HUES64 (cell line): ENCODE data around the gene NR3C2.

Source experiments
- H3K27ac ChIP-seq: 2 replicates; pipeline ENCODE4 v1.7.0; 2013; ENCODE audit warnings: low read depth, low read length, inconsistent platforms
- H3K27me3 ChIP-seq: 2 replicates; pipeline ENCODE4 v1.6.1; 2013; ENCODE audit warnings: mild to moderate bottlenecking, low read length; ENCODE audit not compliant: insufficient read depth
- H3K36me3 ChIP-seq: 2 replicates; pipeline ENCODE4 v1.6.1; 2013; ENCODE audit warnings: mild to moderate bottlenecking, low read length; ENCODE audit not compliant: insufficient read depth
- H3K4me1 ChIP-seq: 2 replicates; pipeline ENCODE4 v1.6.1; 2013; ENCODE audit warnings: mild to moderate bottlenecking, low read length, moderate library complexity; ENCODE audit not compliant: insufficient read depth
- H3K4me3 ChIP-seq: 2 replicates; pipeline ENCODE4 v1.5.1; 2013; ENCODE audit warnings: mild to moderate bottlenecking, low read length, moderate library complexity
- H3K9ac ChIP-seq: 2 replicates; pipeline ENCODE4 v1.6.1; 2013; ENCODE audit warnings: mild to moderate bottlenecking, low read depth, low read length
- H3K9me3 ChIP-seq: 2 replicates; pipeline ENCODE4 v1.6.1; 2013; ENCODE audit warnings: low read depth, low read length; ENCODE audit not compliant: insufficient read depth
- WGBS: fragments of 150-250, 120-280 bp; methylation state at CpG from one replicate; pipeline ENCODE4 v1.1.7; 2013; ENCODE audit warnings: missing lambda C conversion rate; 5-methylcytosine and 5-hydroxymethylcytosine counted together

NR3C2 gene

GRCh38 chr4:148216321-148216720 lies 225.9 kb downstream of the NR3C2 start:
- WGBS = 98% methylated on average over 3 of the region's 3 CpGs
- no peaks in the 10 kb centered on the region for H3K4me1 ChIP-seq
- H3K9ac ChIP-seq = no peak overlapping the region
- no peak overlapping the region for H3K27ac ChIP-seq
- H3K4me3 ChIP-seq = no peak overlapping the region
- H3K9me3 ChIP-seq = no peaks in the 10 kb centered on the region
- no peaks in the 10 kb centered on the region for H3K27me3 ChIP-seq
- H3K36me3 ChIP-seq = no peaks in the 10 kb centered on the region

DNA sequence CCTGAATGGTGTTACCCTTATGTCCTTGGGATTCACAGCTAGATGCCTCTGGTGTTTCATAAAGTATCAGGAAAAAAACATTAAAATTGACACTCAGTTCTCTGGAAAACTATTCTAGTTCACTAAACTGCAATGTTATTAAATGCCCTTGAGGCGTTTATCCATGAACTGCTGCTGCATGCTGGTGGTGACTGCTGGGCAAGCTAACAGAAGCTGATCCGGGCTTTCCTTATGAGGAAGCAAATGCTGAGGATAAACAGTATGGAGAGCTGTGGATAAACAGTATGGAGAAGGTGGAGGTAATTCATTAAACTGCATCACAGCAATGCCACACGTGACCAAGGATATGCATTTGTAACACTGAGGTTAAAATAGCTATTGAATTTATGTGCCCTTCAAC lies 227.0 kb downstream of the NR3C2 start:
- Histone ChIP-seq H3K9me3 (no peaks in the 10 kb centered on the region), H3K36me3 (no peaks in the 10 kb centered on the region), H3K4me1 (no peaks in the 10 kb centered on the region), H3K27ac (no peak overlapping the region), H3K9ac (no peak overlapping the region), H3K27me3 (no peaks in the 10 kb centered on the region), H3K4me3 (no peak overlapping the region)
- WGBS = 93% methylated on average over 3 of the region's 3 CpGs

- H3K27me3 ChIP-seq = no peaks in the 10 kb centered on the region
- no peaks in the 10 kb centered on the region for H3K4me1 ChIP-seq
- no peak overlapping the region for H3K9ac ChIP-seq
- H3K4me3 ChIP-seq = no peak overlapping the region
- H3K36me3 ChIP-seq = no peaks in the 10 kb centered on the region
- no peak overlapping the region for H3K27ac ChIP-seq
- 93% methylated on average over 11 of the region's 11 CpGs for WGBS
- H3K9me3 ChIP-seq = no peaks in the 10 kb centered on the region
Measured at GRCh38 chr4:148214529-148215166, 227.6 kb downstream of the NR3C2 start.

GRCh38 chr4:148211533-148211932 lies 230.7 kb downstream of the NR3C2 start:
- no peak overlapping the region for H3K27ac ChIP-seq
- 47% methylated on average over 2 of the region's 3 CpGs for WGBS
- no peaks in the 10 kb centered on the region for H3K4me1 ChIP-seq
- H3K27me3 ChIP-seq = no peaks in the 10 kb centered on the region
- no peaks in the 10 kb centered on the region for H3K9me3 ChIP-seq
- no peak overlapping the region for H3K9ac ChIP-seq
- no peaks in the 10 kb centered on the region for H3K36me3 ChIP-seq
- H3K4me3 ChIP-seq = no peak overlapping the region

DNA sequence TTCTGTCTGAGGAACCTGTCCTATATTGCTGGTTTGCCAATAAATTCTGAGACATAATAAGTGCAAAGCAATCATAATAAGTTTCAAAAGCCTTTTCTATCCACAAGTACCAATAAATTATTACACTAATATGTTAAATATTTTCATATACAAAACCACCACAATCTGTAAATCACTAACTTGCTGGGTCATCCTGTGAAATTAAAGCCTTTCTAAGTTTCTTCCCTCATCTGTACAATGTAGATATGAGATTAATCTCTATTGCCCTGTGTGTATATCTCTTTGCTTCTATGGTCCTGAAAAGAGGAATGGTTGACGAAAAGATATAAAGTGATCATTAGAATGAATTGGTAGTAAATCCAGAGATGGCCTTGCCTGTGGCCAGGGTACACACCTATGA lies 231.6 kb downstream of the NR3C2 start:
- no peak overlapping the region for H3K9ac ChIP-seq
- H3K4me3 ChIP-seq = no peak overlapping the region
- no peaks in the 10 kb centered on the region for H3K9me3 ChIP-seq
- WGBS = 96% methylated on average over 1 of the region's 1 CpG
- H3K36me3 ChIP-seq = no peaks in the 10 kb centered on the region
- H3K27me3 ChIP-seq = no peaks in the 10 kb centered on the region
- no peak overlapping the region for H3K27ac ChIP-seq
- no peaks in the 10 kb centered on the region for H3K4me1 ChIP-seq

- Histone ChIP-seq H3K27me3 (no peaks in the 10 kb centered on the region), H3K4me1 (peaks cover 17% of the 10 kb centered on the region), H3K4me3 (no peak overlapping the region), H3K9me3 (no peaks in the 10 kb centered on the region), H3K36me3 (no peaks in the 10 kb centered on the region), H3K9ac (no peak overlapping the region), H3K27ac (no peak overlapping the region)
- WGBS = 93% methylated on average over 3 of the region's 3 CpGs
Measured at GRCh38 chr4:148207068-148207467, 235.1 kb downstream of the NR3C2 start.

DNA sequence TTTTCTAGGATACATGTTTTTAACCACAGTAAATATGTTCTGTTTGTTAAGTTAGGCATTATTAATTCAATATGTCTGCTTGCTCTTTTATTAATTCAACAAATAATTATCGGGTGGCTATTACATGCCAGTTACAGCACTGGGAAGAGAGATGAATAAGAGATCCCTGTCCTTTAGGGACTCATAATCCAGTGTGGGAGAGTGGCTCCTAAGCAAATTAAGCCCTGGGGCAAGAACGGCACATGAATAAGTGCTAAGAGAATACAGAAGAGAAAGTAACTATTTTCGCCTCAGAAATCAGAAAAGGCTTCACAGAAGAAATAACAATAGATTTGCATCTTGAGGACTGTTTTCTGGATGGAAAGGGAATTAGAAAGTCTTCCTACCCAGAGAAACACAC lies 236.7 kb downstream of the NR3C2 start:
- Histone ChIP-seq H3K4me1 (peaks cover 18% of the 10 kb centered on the region), H3K36me3 (no peaks in the 10 kb centered on the region), H3K9ac (no peak overlapping the region), H3K4me3 (no peak overlapping the region), H3K27ac (no peak overlapping the region), H3K27me3 (no peaks in the 10 kb centered on the region), H3K9me3 (no peaks in the 10 kb centered on the region)
- WGBS = 95% methylated on average over 3 of the region's 3 CpGs

DNA sequence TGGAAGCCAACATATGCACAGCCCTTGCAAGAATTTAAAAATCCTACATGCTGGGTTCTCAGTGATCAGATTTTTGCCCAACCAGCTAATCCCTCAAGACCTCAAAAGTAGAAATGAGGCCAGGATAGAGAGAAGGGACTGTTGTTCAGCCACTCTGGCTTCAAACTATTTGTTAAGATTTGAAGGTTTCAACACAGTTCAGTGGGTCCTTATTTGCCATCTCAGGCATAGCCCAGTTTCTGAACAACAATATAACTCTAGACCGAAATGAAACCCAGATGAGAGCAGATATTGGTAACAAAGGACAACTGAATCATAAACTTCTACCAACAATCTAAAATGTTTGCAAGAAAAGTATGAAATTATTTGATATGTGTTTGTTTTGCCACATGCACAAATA lies 237.3 kb downstream of the NR3C2 start:
- no peak overlapping the region for H3K27ac ChIP-seq
- no peaks in the 10 kb centered on the region for H3K9me3 ChIP-seq
- 75% methylated on average over 1 of the region's 1 CpG for WGBS
- H3K27me3 ChIP-seq = no peaks in the 10 kb centered on the region
- no peak overlapping the region for H3K9ac ChIP-seq
- no peaks in the 10 kb centered on the region for H3K36me3 ChIP-seq
- H3K4me3 ChIP-seq = no peak overlapping the region
- H3K4me1 ChIP-seq = peaks cover 18% of the 10 kb centered on the region

- Histone ChIP-seq H3K27ac (no peak overlapping the region), H3K4me1 (peaks cover 18% of the 10 kb centered on the region), H3K9me3 (no peaks in the 10 kb centered on the region), H3K4me3 (no peak overlapping the region), H3K36me3 (no peaks in the 10 kb centered on the region), H3K9ac (no peak overlapping the region), H3K27me3 (no peaks in the 10 kb centered on the region)
- 96% methylated on average over 3 of the region's 3 CpGs for WGBS
Measured at GRCh38 chr4:148204171-148204570, 238.0 kb downstream of the NR3C2 start.

DNA sequence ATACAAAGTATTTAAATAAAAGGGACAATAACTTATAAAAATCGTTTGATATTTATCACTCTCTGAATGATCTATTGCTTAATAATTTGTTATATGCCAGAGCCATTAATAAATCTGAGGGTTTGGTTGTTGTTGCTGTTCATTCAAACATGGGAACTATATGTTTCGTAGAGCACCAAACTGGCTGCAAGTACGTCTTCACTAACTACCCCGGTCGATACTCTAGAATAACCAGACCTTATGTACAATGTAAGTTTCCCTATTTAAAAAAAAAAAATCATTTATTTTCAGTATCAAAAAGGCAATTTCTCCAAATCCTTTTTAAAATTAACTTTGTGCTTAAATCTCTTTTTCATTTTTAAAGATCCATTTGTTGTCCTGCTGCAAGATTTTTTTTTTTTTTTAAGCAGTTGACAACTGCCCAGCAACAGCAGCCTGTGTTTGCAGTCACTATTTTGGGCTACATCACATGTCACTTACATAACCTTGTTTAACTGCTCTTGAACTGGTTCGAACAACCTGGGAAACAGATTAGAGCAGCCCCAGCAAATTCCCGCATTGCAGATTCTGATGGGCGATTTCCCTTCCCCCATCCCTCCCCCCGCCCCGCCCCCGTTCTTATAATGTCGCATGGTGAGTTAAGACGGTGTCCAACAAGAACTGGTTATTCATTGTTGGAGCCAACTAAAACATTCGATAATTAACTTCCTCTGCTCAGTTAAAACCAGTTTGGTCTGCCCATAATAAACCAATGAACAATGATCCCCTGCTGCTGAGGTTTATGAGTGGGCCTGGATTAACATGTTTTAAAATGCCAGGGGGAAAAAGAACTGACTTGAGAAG lies 238.9 kb downstream of the NR3C2 start:
- whole genome bisulfite sequencing = 46% methylated on average over 12 of the region's 14 CpGs
- Histone ChIP-seq H3K36me3 (no peaks in the 10 kb centered on the region), H3K4me1 (peaks cover 18% of the 10 kb centered on the region), H3K27ac (no peak overlapping the region), H3K9me3 (no peaks in the 10 kb centered on the region), H3K9ac (no peak overlapping the region), H3K27me3 (no peaks in the 10 kb centered on the region), H3K4me3 (no peak overlapping the region)

DNA sequence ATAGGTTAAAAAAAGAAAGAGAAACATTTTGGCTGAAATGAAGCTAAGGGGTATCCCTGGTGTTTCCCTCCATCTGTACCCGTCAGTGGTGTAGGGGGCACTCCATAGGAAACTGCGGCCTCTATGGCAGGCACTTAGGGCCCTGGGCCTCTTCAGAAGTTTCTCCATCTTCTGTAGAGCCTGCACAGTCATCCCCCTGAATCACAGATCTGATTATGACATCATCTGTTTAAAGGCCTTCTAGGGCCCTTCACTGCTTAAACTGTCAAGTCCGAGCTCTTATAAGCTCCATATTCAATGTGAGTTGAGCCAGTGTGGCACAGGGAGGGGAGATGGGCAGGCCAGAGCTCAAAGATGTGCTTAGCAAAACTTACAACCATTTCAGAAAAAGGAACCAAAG lies 241.3 kb downstream of the NR3C2 start:
- 99% methylated on average over 3 of the region's 3 CpGs for WGBS
- no peak overlapping the region for H3K27ac ChIP-seq
- H3K9ac ChIP-seq = no peak overlapping the region
- H3K36me3 ChIP-seq = no peaks in the 10 kb centered on the region
- H3K4me1 ChIP-seq = peaks cover 18% of the 10 kb centered on the region
- H3K9me3 ChIP-seq = no peaks in the 10 kb centered on the region
- no peaks in the 10 kb centered on the region for H3K27me3 ChIP-seq
- no peak overlapping the region for H3K4me3 ChIP-seq
